ENCODE results near the gene GOLGA3.
"Not testable (repeated sequence)": the region's sequence is repeated elsewhere in the genome, so short reads cannot be mapped to it uniquely, and the experiment has no call there.

Gene GOLGA3

GRCh38 chr12:132828706-132829534, at the start of gene GOLGA3:
TSS of gene GOLGA3 (minus strand) at chr12:132828869. CDS start at chr12:132822128, 6,741 bp downstream.
- intact Hi-C loops (cut with DNase I): loop anchor here (10.0 kb wide), 1 partner anchor 64 kb away; the partner anchor contains the start of gene ANKLE2
- peak; percentile 89 to 98 (median 95) for DNase-seq

GRCh38 chr12:132874620-132875019, 46.0 kb upstream of the GOLGA3 start:
- intact Hi-C loops (cut with DNase I): not testable (repeated sequence)
- DNase-seq: peak in 1 of 42 donors; percentile 16

GRCh38 chr12:132874175-132874574, 45.5 kb upstream of the GOLGA3 start:
- intact Hi-C loops (cut with DNase I): no loop called here

GRCh38 chr12:132873724-132874123, 45.1 kb upstream of the GOLGA3 start:
- no peak for DNase-seq
- intact Hi-C loops (cut with DNase I): no loop called here

More at GRCh38 chr12:132874175-132874574, 45.5 kb upstream of the GOLGA3 start:
- DNase-seq: no peak

GRCh38 chr12:132872975-132873421, 44.3 kb upstream of the GOLGA3 start:
- intact Hi-C loops (cut with DNase I): no loop called here

GRCh38 chr12:132872073-132872855, 43.6 kb upstream of the GOLGA3 start:
- intact Hi-C loops (cut with DNase I): no loop called here

More at GRCh38 chr12:132872975-132873421, 44.3 kb upstream of the GOLGA3 start:
- DNase-seq: no peak

GRCh38 chr12:132869551-132869950, 40.9 kb upstream of the GOLGA3 start:
- no peak for DNase-seq
- intact Hi-C loops (cut with DNase I): no loop called here

More at GRCh38 chr12:132872073-132872855, 43.6 kb upstream of the GOLGA3 start:
- DNase-seq: peak in 26 of 42 donors; percentile 6 to 63 (median 35)

- intact Hi-C loops (cut with DNase I): no loop called here
- no peak for DNase-seq
These were observed 37.7 kb upstream of the GOLGA3 start for GRCh38 chr12:132866251-132866828.

GRCh38 chr12:132861558-132861957, 32.9 kb upstream of the GOLGA3 start:
- intact Hi-C loops (cut with DNase I): no loop called here
- no peak for DNase-seq

GRCh38 chr12:132858718-132859266, 30.1 kb upstream of the GOLGA3 start:
- DNase-seq: no peak
- intact Hi-C loops (cut with DNase I): no loop called here

GRCh38 chr12:132857019-132857418, 28.4 kb upstream of the GOLGA3 start:
- DNase-seq; intact Hi-C loops (cut with DNase I): not testable (repeated sequence)

GRCh38 chr12:132856581-132856980, 27.9 kb upstream of the GOLGA3 start:
- intact Hi-C loops (cut with DNase I): no loop called here
- no peak for DNase-seq

GRCh38 chr12:132855211-132855610, 26.5 kb upstream of the GOLGA3 start:
- DNase-seq; intact Hi-C loops (cut with DNase I): not testable (repeated sequence)

- DNase-seq: no peak
- intact Hi-C loops (cut with DNase I): no loop called here
These were observed 24.8 kb upstream of the GOLGA3 start for GRCh38 chr12:132853285-132854092.

GRCh38 chr12:132852496-132852895, 23.8 kb upstream of the GOLGA3 start:
- intact Hi-C loops (cut with DNase I): no loop called here
- DNase-seq: no peak

GRCh38 chr12:132851465-132851864, 22.8 kb upstream of the GOLGA3 start:
- DNase-seq: no peak
- intact Hi-C loops (cut with DNase I): no loop called here

GRCh38 chr12:132850291-132850690, 21.6 kb upstream of the GOLGA3 start:
- intact Hi-C loops (cut with DNase I): no loop called here
- DNase-seq: no peak

- no peak for DNase-seq
- intact Hi-C loops (cut with DNase I): no loop called here
These were observed 19.9 kb upstream of the GOLGA3 start for GRCh38 chr12:132848521-132848920.
